ENCODE data around the gene COX6B1.
A peak's percentile ranks its signal among the peaks of the same experiment; 100 is the strongest.
"Not testable (repeated sequence)": the region's sequence is repeated elsewhere in the genome, so short reads cannot be mapped to it uniquely, and the experiment has no call there.

Gene COX6B1

GRCh38 chr19:35663981-35664380 lies 15.9 kb downstream of the COX6B1 start:
- H3K4me3 ChIP-seq (ENCODE audit: low read depth, low read length) = no peak overlapping the region

GRCh38 chr19:35665157-35665556 lies 17.0 kb downstream of the COX6B1 start:
- H3K4me3 ChIP-seq (ENCODE audit: low read depth, low read length) = no peak overlapping the region

- H3K4me3 ChIP-seq (ENCODE audit: low read depth, low read length) = no peak overlapping the region
Observed at GRCh38 chr19:35665604-35666003, 17.5 kb downstream of the COX6B1 start.

GRCh38 chr19:35666251-35666913 lies 18.3 kb downstream of the COX6B1 start, which contains the start of gene UPK1A:
Gene UPK1A (plus strand): TSS chr19:35666517. CDS start chr19:35666813, 296 bp downstream.
- no peak within 1 kb of the TSS for H3K4me3 ChIP-seq (ENCODE audit: low read depth, low read length)

GRCh38 chr19:35669566-35669965 lies 21.4 kb downstream of the COX6B1 start:
- no peak overlapping the region for H3K4me3 ChIP-seq (ENCODE audit: low read depth, low read length)

- H3K4me3 ChIP-seq (ENCODE audit: low read depth, low read length) = no peak overlapping the region
Observed at GRCh38 chr19:35669974-35670373, 21.9 kb downstream of the COX6B1 start.

GRCh38 chr19:35670686-35671085 lies 22.6 kb downstream of the COX6B1 start:
- H3K4me3 ChIP-seq (ENCODE audit: low read depth, low read length) = no peak overlapping the region

GRCh38 chr19:35671818-35672217 lies 23.7 kb downstream of the COX6B1 start:
- no peak overlapping the region for H3K4me3 ChIP-seq (ENCODE audit: low read depth, low read length)

GRCh38 chr19:35673121-35673804 lies 25.1 kb downstream of the COX6B1 start:
- H3K4me3 ChIP-seq (ENCODE audit: low read depth, low read length) = peak overlapping the region; percentile 62

GRCh38 chr19:35675589-35676140 lies 27.5 kb downstream of the COX6B1 start:
- no peak overlapping the region for H3K4me3 ChIP-seq (ENCODE audit: low read depth, low read length)

- H3K4me3 ChIP-seq (ENCODE audit: low read depth, low read length) = no peak overlapping the region
Observed at GRCh38 chr19:35689836-35690235, 41.7 kb downstream of the COX6B1 start.

GRCh38 chr19:35691106-35691505 lies 43.0 kb downstream of the COX6B1 start:
- not testable (repeated sequence) for H3K4me3 ChIP-seq (ENCODE audit: low read depth, low read length)

GRCh38 chr19:35692010-35692409 lies 43.9 kb downstream of the COX6B1 start:
- no peak overlapping the region for H3K4me3 ChIP-seq (ENCODE audit: low read depth, low read length)

GRCh38 chr19:35693422-35693821 lies 45.3 kb downstream of the COX6B1 start:
- no peak overlapping the region for H3K4me3 ChIP-seq (ENCODE audit: low read depth, low read length)

GRCh38 chr19:35693835-35694599 lies 45.9 kb downstream of the COX6B1 start:
- H3K4me3 ChIP-seq (ENCODE audit: low read depth, low read length) = no peak overlapping the region

- no peak overlapping the region for H3K4me3 ChIP-seq (ENCODE audit: low read depth, low read length)
Observed at GRCh38 chr19:35695895-35696422, 47.8 kb downstream of the COX6B1 start.

- H3K4me3 ChIP-seq (ENCODE audit: low read depth, low read length) = no peak overlapping the region
Observed at GRCh38 chr19:35696835-35697234, 48.7 kb downstream of the COX6B1 start.

- peak overlapping the region; percentile 60 for H3K4me3 ChIP-seq (ENCODE audit: low read depth, low read length)
Observed at GRCh38 chr19:35702223-35703012, 54.3 kb downstream of the COX6B1 start.

- H3K4me3 ChIP-seq (ENCODE audit: low read depth, low read length) = no peak overlapping the region
Observed at GRCh38 chr19:35703343-35703742, 55.2 kb downstream of the COX6B1 start.

- H3K4me3 ChIP-seq (ENCODE audit: low read depth, low read length) = no peak within 1 kb of the TSS
Observed at GRCh38 chr19:35704218-35704617, 56.1 kb downstream of the COX6B1 start, which contains the start of gene ZBTB32. Gene ZBTB32 (plus strand): TSS chr19:35704558. CDS start chr19:35714627, 10,069 bp downstream.

All from iPS-11a (cell line).